K562 (cell line): ENCODE measurements around the gene SCT. TPM values are rescaled to one million over a fixed set of nuclear protein-coding genes. Genes with fewer than 3 reads are reported as not detected.
A peak's percentile ranks its signal among the peaks of the same experiment; 100 is the strongest.

Source experiments
- ATAC-seq: fragments of 200-7000 bp; cut with Tn5 transposase; 3 replicates; pipeline ENCODE4 v1.9.1; 2020; ENCODE audit warnings: moderate library complexity
- BruUV-seq: library from RNA; stranded (reverse); fragments of 400-500 nt; replicated peaks from 2 replicates; lab custom pipeline; 2021; lab: Mats Ljungman, UMichigan
- CTCF ChIA-PET: fragments of 300-600 bp; formaldehyde crosslinking; extraction: SDS; loops from one replicate; lab custom pipeline; 2021; ENCODE audit warnings: low intra/inter-chr PET ratio; lab: Yijun Ruan, JAX
- POLR2A ChIA-PET: fragments of 300-600, 350-650 bp; sonication (Branson Sonifier 250); formaldehyde crosslinking; extraction: SDS; loops from one replicate; lab custom pipeline; 2021; ENCODE audit warnings: antibody characterized with exemption, inconsistent platforms; lab: Yijun Ruan, JAX
- DNase-seq, 4 experiments: peaks; one replicate each; pipeline versions ENCODE4 v3.0.0 to v3.0.0-alpha.2; 2011 to 2018; ENCODE audit warnings: low spot score in 3 of 4, mixed read lengths in 3 of 4; ENCODE audit errors: extremely low read depth in 1 of 4
- FAIRE-seq: peaks from 2 replicates; lab custom pipeline; 2011; peaks lifted over from hg19 to GRCh38; lab: Jason Lieb, UNC
- H2AFZ ChIP-seq: 2 replicates; pipeline ENCODE4 v1.6.0; 2011; ENCODE audit warnings: low read depth, low read length, control low read depth, inconsistent platforms
- H3K27ac ChIP-seq: fragments of 200-600 bp; 3 replicates; pipeline ENCODE4 v1.8.0; 2011; ENCODE audit warnings: low read depth, mild to moderate bottlenecking, control low read depth, inconsistent platforms, low read length, moderate library complexity, mixed read lengths; ENCODE audit errors: extremely low read depth
- H3K27me3 ChIP-seq, 2 experiments: fragments of 300-600 bp in 1 of 2; 2 replicates in 1 of 2; 3 replicates in 1 of 2; pipeline versions ENCODE4 v1.6.0 to v1.8.0; 2011; ENCODE audit warnings: inconsistent platforms in 2 of 2, low read length in 2 of 2, mild to moderate bottlenecking in 1 of 2, mixed read lengths in 1 of 2, moderate library complexity in 1 of 2; ENCODE audit not compliant: control insufficient read depth in 2 of 2, insufficient read depth in 2 of 2
- H3K36me3 ChIP-seq: fragments of 300-600 bp; 3 replicates; pipeline ENCODE4 v1.8.0; 2011; ENCODE audit warnings: mild to moderate bottlenecking, low read length, inconsistent platforms; ENCODE audit not compliant: control insufficient read depth, insufficient read depth
- H3K4me1 ChIP-seq, 2 experiments: fragments of 200-600 bp in 1 of 2; replicated peaks in 1 of 2; 2 replicates in 1 of 2; 3 replicates in 1 of 2; pipeline versions ENCODE4 v1.5.1 to v1.8.0; 2011; ENCODE audit warnings: inconsistent platforms in 2 of 2, low read length in 2 of 2, mild to moderate bottlenecking in 1 of 2, mixed read lengths in 1 of 2, moderate library complexity in 1 of 2; ENCODE audit not compliant: control insufficient read depth in 2 of 2, insufficient read depth in 2 of 2
- H3K4me2 ChIP-seq: 2 replicates; pipeline ENCODE4 v1.6.1; 2011; ENCODE audit warnings: low read length, control low read depth, inconsistent platforms, mixed read lengths; ENCODE audit not compliant: insufficient read depth
- H3K4me3 ChIP-seq: fragments of 200-600 bp; sonication (generic), shearing (Covaris generic); 2 replicates; pipeline ENCODE4 v1.5.1; 2016; ENCODE audit warnings: control low read depth, inconsistent platforms
- H3K79me2 ChIP-seq: fragments of 200-600 bp; 3 replicates; pipeline ENCODE4 v1.8.0; 2011; ENCODE audit warnings: low read length, inconsistent platforms; ENCODE audit not compliant: control insufficient read depth, insufficient read depth
- H3K9ac ChIP-seq, 2 experiments: 2 replicates each; pipeline versions ENCODE4 v1.6.0 to v1.6.1; 2011; ENCODE audit warnings: low read depth in 2 of 2, low read length in 2 of 2, control low read depth in 1 of 2, inconsistent platforms in 1 of 2, mild to moderate bottlenecking in 1 of 2, mixed read lengths in 1 of 2; ENCODE audit not compliant: insufficient read depth in 1 of 2
- H3K9me1 ChIP-seq: one replicate; pipeline ENCODE4 v1.6.0; 2011; ENCODE audit warnings: inconsistent platforms, mild to moderate bottlenecking, low read length, moderate library complexity; ENCODE audit not compliant: control insufficient read depth, insufficient read depth
- H3K9me3 ChIP-seq: replicated peaks from 2 replicates; pipeline ENCODE4 v1.5.1; 2011; ENCODE audit warnings: low read depth, low read length, inconsistent platforms; ENCODE audit not compliant: control insufficient read depth, insufficient read depth
- H4K20me1 ChIP-seq: replicated peaks from 2 replicates; pipeline ENCODE4 v1.6.1; 2011; ENCODE audit warnings: low read length, inconsistent platforms, mixed read lengths; ENCODE audit not compliant: control insufficient read depth, insufficient read depth
- NRF1 ChIP-seq, 2 experiments: fragments of 450-650 bp; IDR thresholded peaks in 1 of 2; conservative IDR thresholded peaks in 1 of 2; 2 replicates each; pipeline ENCODE4 v1.6.1; 2014; ENCODE audit warnings: mild to moderate bottlenecking in 2 of 2
- POLR2G ChIP-seq: fragments of 200-400 bp; formaldehyde crosslinking; IDR thresholded peaks from 2 replicates; pipeline ENCODE4 v1.6.1; 2017; ENCODE audit warnings: low read depth, mild to moderate bottlenecking, antibody characterized with exemption, low read length, moderate library complexity
- WGBS: fragments of 100-300 bp; shearing (Covaris generic); methylation state at CpG from one replicate; pipeline ENCODE4 v1.1.6; 2016; ENCODE audit warnings: low coverage, mixed read lengths; ENCODE audit not compliant: insufficient coverage; ENCODE audit errors: missing lambda C conversion rate; 5-methylcytosine and 5-hydroxymethylcytosine counted together
- in situ Hi-C: fragments of 300-500 bp; cut with MboI; formaldehyde crosslinking; loops from 4 replicates; pipeline ENCODE4 v1.15.0; 2018; ENCODE audit warnings: inconsistent platforms, mixed read lengths
- intact Hi-C: fragments of 100-400 bp; cut with micrococcal nuclease; formaldehyde crosslinking; loops from 2 replicates; pipeline ENCODE4 v1.14.2; 2022
- polyA plus RNA-seq, 8 experiments: library from polyadenylated mRNA; depleted of rRNA in 4 of 8; stranded (reverse) in 5 of 8; unstranded in 3 of 8; fragments of >200 nt; fragmentation: Nextera tagmentation in 2 of 8; fragmentation: Illumina TruSeq in 1 of 8; extraction: Ambion mirVana in 2 of 8; extraction: Trizol in 1 of 8; gene quantifications; 2 replicates each; pipeline versions ENCODE4 v1.2.1 to v1.2.3, GENCODE V29; 2011 to 2014; ENCODE audit warnings: inconsistent platforms in 1 of 8, missing spikeins in 1 of 8
- total RNA-seq, 7 experiments: library from RNA; depleted of rRNA in 6 of 7; stranded (reverse); fragments of >200 nt in 6 of 7; fragmentation: Illumina TruSeq in 2 of 7; extraction: Trizol in 2 of 7; gene quantifications; 2 replicates each; pipeline versions ENCODE4 v1.2.1 to v1.2.3, GENCODE V29; 2011 to 2021; ENCODE audit warnings: low replicate concordance in 1 of 7
- TF ChIP-seq, protein P1 (sequence below), 2 experiments: fragments of 450-650 bp in 1 of 2; sonication (generic) in 1 of 2; formaldehyde crosslinking in 1 of 2; IDR thresholded peaks in 1 of 2; conservative IDR thresholded peaks in 1 of 2; 2 replicates each; pipeline versions ENCODE4 v1.6.1 to v1.8.1; 2016 to 2023; ENCODE audit warnings: mild to moderate bottlenecking in 2 of 2, moderate library complexity in 2 of 2, inconsistent platforms in 1 of 2, missing genetic modification reagents in 1 of 2

SCT gene
- total and polyA plus RNA-seq, 9 of the 15 experiments (the other 6 are each of a cell fraction or from before 2014, with no cell fraction given): not detected

DNA sequence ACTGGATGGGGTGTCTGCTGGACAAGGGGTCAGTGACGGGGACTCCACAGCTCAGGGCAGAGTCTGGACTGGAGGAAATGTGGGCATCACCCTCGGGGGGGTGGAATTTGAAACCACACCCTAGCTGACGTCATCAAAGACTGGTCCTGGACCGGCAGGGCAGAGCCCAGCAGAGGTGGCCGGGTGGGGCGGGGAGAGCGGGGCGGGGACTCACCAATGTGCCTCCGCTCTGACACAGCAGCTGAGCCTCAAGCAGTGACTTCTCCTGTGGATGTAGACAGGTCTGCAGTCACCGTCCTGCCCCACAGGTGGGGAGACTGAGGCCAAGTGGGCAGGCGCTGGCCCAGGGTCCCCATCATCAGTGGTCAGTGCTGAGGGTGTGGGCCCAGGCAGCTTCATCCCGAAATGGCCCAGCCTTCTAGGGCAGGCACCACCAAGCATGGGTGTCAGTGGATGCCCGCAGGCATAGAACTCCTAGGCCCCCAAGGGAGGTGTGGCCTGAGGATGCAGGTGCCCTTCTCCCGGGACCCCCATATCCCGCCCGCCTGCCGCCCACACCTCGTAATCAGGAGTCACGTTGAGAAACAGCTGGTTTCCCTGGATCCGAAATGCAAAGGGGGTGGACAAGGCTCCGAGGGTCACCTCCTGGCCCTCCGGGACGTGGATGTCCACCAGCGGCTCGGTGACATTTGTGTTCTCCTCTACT is 2.8 kb downstream of the SCT start:
- H3K9ac ChIP-seq: no peak overlapping the region
- no peaks in the 10 kb centered on the region for H3K27me3 ChIP-seq
- H3K27ac ChIP-seq: no peak overlapping the region
- H3K9me1 ChIP-seq: no peaks in the 10 kb centered on the region
- WGBS: 82% methylated on average over 17 of the region's 25 CpGs
- no TSS peak for BruUV-seq
- no peaks in the 10 kb centered on the region for H3K79me2 ChIP-seq
- H2AFZ ChIP-seq: no peak overlapping the region
- ChIA-PET CTCF (no interaction called here), POLR2A (interaction anchor here (0.6 to 0.8 kb wide), 3 partner anchors 8 to 22 kb away, joined by 3 to 4 read pairs (median 4); no protein-coding TSS in a partner anchor)
- DNase-seq (no peak), FAIRE-seq (no peak)
- H3K9me3 ChIP-seq: no peaks in the 10 kb centered on the region
- in situ Hi-C loops: no loop called here
- intact Hi-C loops: no loop called here
- peaks cover 0 to 58% of the 10 kb centered on the region in 2 experiments; a peak in 2 of 5 replicates for H3K4me1 ChIP-seq
- peak; percentile 5; the same call in 1 of the 2 replicates for TF ChIP-seq POLR2G
- TF ChIP-seq NRF1 (conservative IDR thresholded peaks at IDR 0.05 in 1 of 2, IDR thresholded peaks at IDR 0.05 in 1 of 2): no peak
- TF ChIP-seq, protein P1, sequence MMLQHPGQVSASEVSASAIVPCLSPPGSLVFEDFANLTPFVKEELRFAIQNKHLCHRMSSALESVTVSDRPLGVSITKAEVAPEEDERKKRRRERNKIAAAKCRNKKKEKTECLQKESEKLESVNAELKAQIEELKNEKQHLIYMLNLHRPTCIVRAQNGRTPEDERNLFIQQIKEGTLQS (IDR thresholded peaks at IDR 0.05): 0 out of 2 replicates have a peak, but pooled peaks have one; percentile 16
- TF ChIP-seq, protein P1 (CRISPR knock-in tag; conservative IDR thresholded peaks at IDR 0.05): no peak
- TF ChIP-seq, all 486 proteins: peak for 2
- Histone ChIP-seq H3K36me3 (peaks cover 15% of the 10 kb centered on the region; the same call in 1 of the 3 replicates), H4K20me1 (no peaks in the 10 kb centered on the region), H3K4me2 (no peak overlapping the region), H3K4me3 (no peak overlapping the region)
- no peak for ATAC-seq
